GOT3 (cell line): Measurements from ENCODE around the gene SENP6.
"Not testable (repeated sequence)": the region's sequence is repeated elsewhere in the genome, so short reads cannot be mapped to it uniquely, and the experiment has no call there.

ENCODE experiments used
- DNase-seq: peaks from one replicate; lab custom pipeline; 2025; ENCODE audit warnings: mixed read lengths; lab: John Stamatoyannopoulos, UW

The SENP6 gene

GRCh38 chr6:75608304-75608703, 6.6 kb downstream of the SENP6 start:
- DNase-seq: no peak

DNA sequence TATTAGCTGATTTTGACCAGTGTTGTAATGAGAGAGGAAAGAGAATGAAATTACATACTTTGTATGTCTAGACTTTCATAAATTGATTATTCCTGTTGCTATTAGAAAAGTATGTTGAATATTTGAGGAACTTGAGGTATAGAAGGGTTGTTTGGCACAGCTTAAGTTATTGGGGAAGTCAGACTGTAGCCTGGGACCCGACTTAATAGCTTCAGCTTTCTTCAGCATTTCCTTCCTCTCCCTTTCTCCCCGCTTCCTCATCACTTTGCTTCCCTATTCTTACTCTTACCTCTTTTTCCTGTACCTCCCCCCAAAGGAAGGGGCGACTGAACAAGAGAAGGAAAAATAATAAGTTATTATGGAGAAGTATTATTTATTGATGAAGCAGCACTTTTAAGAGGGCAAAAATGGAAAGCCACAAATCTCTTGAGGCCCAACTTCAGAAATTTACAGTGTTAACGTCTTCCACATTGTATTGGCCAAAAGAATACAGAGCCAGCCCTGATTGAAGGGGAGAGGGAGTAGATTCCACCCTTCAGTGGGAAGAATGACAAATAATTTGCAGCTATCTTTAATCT, 7.4 kb downstream of the SENP6 start:
- no peak for DNase-seq

GRCh38 chr6:75609639-75610590, 8.2 kb downstream of the SENP6 start:
- no peak for DNase-seq

GRCh38 chr6:75611011-75611701, 9.5 kb downstream of the SENP6 start:
- DNase-seq: no peak

- DNase-seq: no peak
These were observed 10.2 kb downstream of the SENP6 start for GRCh38 chr6:75611702-75612375.

- DNase-seq: no peak
These were observed 10.8 kb downstream of the SENP6 start for GRCh38 chr6:75612434-75612833.

DNA sequence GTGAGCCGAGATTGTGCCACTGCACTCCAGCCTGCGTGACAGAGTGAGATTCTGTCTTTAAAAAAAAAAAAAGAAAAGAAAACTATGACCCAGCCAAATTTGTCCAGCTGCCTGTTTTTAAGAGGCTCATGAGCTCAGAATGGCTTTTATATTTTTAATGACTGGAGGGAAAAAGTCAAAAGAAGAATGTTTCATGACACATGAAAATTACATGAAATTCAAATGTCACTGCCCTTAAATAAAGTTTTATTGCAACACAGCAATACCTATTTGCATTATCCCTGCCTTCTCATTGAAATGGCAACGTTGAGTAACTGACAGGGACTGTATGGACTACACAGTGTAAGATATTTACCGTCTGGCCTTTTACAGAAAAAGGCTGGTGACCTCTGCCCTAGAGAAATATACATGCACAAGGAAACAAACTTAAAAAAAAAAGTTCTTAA, 11.4 kb downstream of the SENP6 start:
- no peak for DNase-seq

DNA sequence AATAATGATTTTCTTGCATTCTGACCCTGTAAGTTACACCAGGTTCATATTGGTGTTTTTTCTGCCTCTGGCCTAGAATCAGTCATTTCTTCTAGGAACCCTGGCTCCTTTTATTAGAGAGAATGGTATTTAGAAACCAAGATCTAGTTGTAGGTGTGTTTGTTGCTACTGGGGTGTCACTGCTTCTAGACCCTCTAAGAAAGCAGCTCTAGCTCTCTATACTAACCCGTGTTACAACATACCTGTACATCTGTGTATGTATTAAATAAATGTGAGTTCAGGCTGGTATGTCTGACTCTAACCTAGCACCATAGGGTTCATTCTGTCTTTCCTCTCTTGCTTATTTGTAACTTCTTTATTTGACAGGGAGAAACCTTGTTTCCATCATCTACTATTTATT, 16.8 kb downstream of the SENP6 start:
- no peak for DNase-seq

DNA sequence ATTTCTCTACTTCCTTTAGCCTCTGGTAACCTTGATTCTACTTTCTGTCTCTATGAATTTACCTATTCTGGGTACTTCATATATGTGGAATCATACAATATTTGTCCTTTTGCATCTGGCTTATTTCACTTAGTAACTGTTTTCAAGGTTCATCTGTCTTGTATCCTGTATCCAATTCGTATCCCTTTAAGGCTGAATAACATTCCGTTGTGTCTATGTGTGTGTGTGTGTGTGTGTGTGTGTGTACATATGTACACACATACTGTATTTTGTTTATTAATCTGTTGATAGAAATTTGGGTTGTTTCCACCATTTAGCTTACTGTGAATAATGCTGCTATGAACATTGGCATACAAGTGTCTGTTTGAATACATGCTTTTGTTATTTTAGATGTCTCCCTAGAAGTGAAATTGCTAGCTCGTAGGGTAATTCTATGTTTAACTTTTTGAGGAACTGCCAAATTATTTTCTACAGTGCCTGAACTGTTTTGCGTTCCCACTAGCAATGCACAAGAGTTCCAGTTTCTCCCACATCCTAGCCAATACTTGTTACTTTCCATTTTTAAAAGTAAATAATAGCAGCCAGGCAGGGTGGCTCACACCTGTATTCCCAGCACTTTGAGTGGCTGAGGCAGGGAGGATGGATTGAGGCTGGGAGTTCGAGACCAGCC, 17.7 kb downstream of the SENP6 start:
- DNase-seq: no peak

GRCh38 chr6:75620381-75621304, 19.0 kb downstream of the SENP6 start:
- DNase-seq: no peak

DNA sequence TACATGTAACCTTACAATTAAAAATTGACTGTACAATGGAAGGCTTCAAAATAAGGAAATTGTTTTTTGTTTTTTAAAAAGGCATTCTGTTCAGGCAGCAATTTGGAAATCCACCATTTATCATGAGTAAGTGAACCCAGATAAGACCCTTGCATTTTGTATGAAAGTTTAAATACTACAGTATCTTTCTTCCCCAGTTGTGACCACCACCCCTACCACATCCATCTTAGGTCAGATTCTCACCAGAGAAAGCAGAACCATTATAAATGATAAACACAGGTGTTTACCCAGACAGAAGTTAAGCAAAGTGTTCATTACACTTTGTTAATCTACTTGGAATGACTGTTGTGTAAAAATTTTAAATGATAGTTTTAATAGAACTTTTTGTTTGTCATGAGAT, 20.2 kb downstream of the SENP6 start:
- DNase-seq: no peak

GRCh38 chr6:75623491-75623890, 21.8 kb downstream of the SENP6 start:
- DNase-seq: no peak

DNA sequence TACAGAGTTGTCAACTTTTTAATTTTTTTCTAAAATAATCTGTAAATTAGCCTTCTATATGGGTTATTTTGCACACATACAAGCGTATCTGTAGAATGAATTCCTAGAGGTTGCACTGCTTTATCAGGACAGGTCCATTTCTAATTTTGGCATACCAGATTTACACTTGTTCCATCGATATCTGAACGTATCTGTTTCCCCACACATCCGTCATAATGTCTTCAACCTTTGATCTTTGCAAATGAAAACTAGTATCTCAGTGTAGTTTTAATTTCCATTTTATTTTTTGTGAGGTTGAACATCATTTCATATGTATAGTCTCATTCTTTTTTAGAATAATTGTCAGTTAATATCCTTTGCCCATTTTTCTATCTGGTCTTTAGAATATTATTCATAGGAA, 22.7 kb downstream of the SENP6 start:
- no peak for DNase-seq

DNA sequence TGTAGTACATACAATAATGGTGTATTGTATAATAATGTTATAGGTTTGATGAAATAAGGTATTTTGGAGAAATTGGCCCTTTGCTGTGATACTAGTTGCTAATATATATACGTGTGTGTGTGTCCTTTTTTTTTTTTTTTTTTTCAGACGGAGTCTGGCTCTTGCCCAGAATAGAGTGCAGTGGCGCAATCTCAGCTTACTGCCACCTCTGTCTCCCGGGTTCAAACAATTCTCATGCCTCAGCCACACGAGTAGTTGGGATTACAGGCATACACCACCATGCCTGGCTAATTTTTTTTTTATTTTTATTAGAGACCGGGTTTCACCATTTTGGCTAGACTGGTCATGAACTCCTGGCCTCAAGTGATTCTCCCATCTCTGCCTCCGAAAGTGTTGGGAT, 23.3 kb downstream of the SENP6 start:
- no peak for DNase-seq

DNA sequence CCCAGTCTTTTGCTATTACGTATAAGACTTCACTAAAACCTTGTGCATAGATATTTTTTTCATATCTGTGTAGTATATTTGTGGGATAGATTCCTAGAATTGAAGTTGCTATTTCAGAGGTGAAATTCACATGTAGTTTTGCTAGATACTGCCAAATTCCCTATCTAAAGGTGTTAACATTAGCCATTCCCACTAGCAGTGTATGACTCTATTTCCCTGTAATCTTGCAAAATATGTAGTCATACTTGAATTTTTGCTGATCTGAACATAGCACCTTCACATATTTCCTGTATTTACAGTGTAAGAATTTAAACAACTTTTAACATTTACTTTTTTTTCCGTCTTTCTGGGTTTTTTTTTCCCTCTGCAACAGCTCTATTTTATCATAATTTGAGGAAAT, 24.9 kb downstream of the SENP6 start:
- no peak for DNase-seq

GRCh38 chr6:75627708-75628107, 26.0 kb downstream of the SENP6 start:
- DNase-seq: not testable (repeated sequence)

GRCh38 chr6:75631859-75632635, 30.4 kb downstream of the SENP6 start:
- no peak for DNase-seq

GRCh38 chr6:75633045-75633444, 31.4 kb downstream of the SENP6 start:
- DNase-seq: no peak

- DNase-seq: no peak
These were observed 40.6 kb downstream of the SENP6 start for GRCh38 chr6:75642311-75642710.

DNA sequence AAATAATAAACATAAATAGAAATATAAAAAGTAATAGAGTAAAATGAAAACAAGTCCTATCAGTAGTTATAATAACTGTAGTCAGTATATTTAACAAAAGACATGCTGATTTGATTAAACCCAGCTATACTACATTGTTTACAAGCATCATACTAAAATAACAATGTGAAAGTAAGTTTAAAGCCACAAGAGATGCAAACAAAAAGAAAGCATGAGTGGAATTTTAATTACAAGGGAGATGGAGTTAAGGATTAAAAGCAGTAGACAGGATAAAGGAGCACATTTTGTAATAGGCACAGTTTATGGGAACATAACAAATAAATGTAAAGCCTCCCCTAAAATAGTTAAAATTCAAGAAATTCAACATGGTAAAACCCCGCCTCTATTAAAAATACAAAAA, 41.5 kb downstream of the SENP6 start:
- no peak for DNase-seq
